ENCODE results near the gene POLR1A. TPM values are rescaled to one million over a fixed set of nuclear protein-coding genes. Genes with fewer than 3 reads are reported as not detected.

POLR1A gene
- polyA plus RNA-seq, 3 donors, result 18.8 to 24.3 (median 24.0) TPM

- no peak for DNase-seq
Measured at GRCh38 chr2:86039178-86039962, 66.3 kb downstream of the POLR1A start.

GRCh38 chr2:86038291-86039081 lies 67.2 kb downstream of the POLR1A start:
- no peak for DNase-seq

- no peak for DNase-seq
Measured at GRCh38 chr2:86037795-86038192, 67.9 kb downstream of the POLR1A start.

- peak; percentile 68 for DNase-seq
Measured at GRCh38 chr2:86037141-86037794, 68.4 kb downstream of the POLR1A start.

- no peak for DNase-seq
Measured at GRCh38 chr2:86036669-86037138, 69.0 kb downstream of the POLR1A start.

- DNase-seq, result peak; percentile 68
Measured at GRCh38 chr2:86035883-86036668, 69.6 kb downstream of the POLR1A start.

- DNase-seq, result no peak
Measured at GRCh38 chr2:86035376-86035882, 70.3 kb downstream of the POLR1A start.

GRCh38 chr2:86033751-86034692 lies 71.7 kb downstream of the POLR1A start:
- no peak for DNase-seq

- DNase-seq, result no peak
Measured at GRCh38 chr2:86032861-86033595, 72.7 kb downstream of the POLR1A start.

- no peak for DNase-seq
Measured at GRCh38 chr2:86031606-86032005, 74.1 kb downstream of the POLR1A start.

- no peak for DNase-seq
Measured at GRCh38 chr2:86031151-86031550, 74.5 kb downstream of the POLR1A start.

GRCh38 chr2:86029873-86030272 lies 75.8 kb downstream of the POLR1A start:
- no peak for DNase-seq

GRCh38 chr2:86028766-86029381 lies 76.8 kb downstream of the POLR1A start:
- no peak for DNase-seq

GRCh38 chr2:86027922-86028765 lies 77.5 kb downstream of the POLR1A start:
- DNase-seq, result no peak

- no peak for DNase-seq
Measured at GRCh38 chr2:86027196-86027921, 78.3 kb downstream of the POLR1A start.

- no peak for DNase-seq
Measured at GRCh38 chr2:86026744-86027065, 79.0 kb downstream of the POLR1A start.

GRCh38 chr2:86025976-86026743 lies 79.5 kb downstream of the POLR1A start:
- DNase-seq, result no peak

Measured in renal pelvis (tissue), 4 donors.